Skeletal muscle cell (primary cell): ENCODE measurements around the gene EVC2.

Source experiments
- DNase-seq: peaks from one replicate; pipeline ENCODE4 v3.0.0-alpha.2; 2010; ENCODE audit warnings: low read depth
- H3K4me3 ChIP-seq: 2 replicates; pipeline ENCODE4 v1.5.1; 2011; ENCODE audit warnings: low read depth, mild to moderate bottlenecking, control low read depth, low read length, moderate library complexity

EVC2 gene

GRCh38 chr4:5696341-5696740, 12.0 kb downstream of the EVC2 start:
- no peak overlapping the region for H3K4me3 ChIP-seq
- DNase-seq, result no peak

- DNase-seq, result no peak
- H3K4me3 ChIP-seq, result no peak overlapping the region
These were observed 14.5 kb downstream of the EVC2 start for GRCh38 chr4:5693871-5694270.

- no peak overlapping the region for H3K4me3 ChIP-seq
- no peak for DNase-seq
These were observed 16.7 kb downstream of the EVC2 start for GRCh38 chr4:5691491-5692132.

GRCh38 chr4:5689065-5689464, 19.3 kb downstream of the EVC2 start:
- DNase-seq, result no peak
- H3K4me3 ChIP-seq, result no peak overlapping the region

GRCh38 chr4:5686338-5686737, 22.0 kb downstream of the EVC2 start:
- no peak for DNase-seq
- no peak overlapping the region for H3K4me3 ChIP-seq

GRCh38 chr4:5685296-5685695, 23.1 kb downstream of the EVC2 start:
- no peak overlapping the region for H3K4me3 ChIP-seq
- DNase-seq, result no peak

GRCh38 chr4:5683566-5683965, 24.8 kb downstream of the EVC2 start:
- peak; percentile 22 for DNase-seq
- no peak overlapping the region for H3K4me3 ChIP-seq

- DNase-seq, result no peak
These were observed 29.4 kb downstream of the EVC2 start for GRCh38 chr4:5678977-5679376.

GRCh38 chr4:5676763-5677162, 31.6 kb downstream of the EVC2 start:
- no peak overlapping the region for H3K4me3 ChIP-seq
- no peak for DNase-seq

More at GRCh38 chr4:5678977-5679376, 29.4 kb downstream of the EVC2 start:
- H3K4me3 ChIP-seq, result no peak overlapping the region

- no peak overlapping the region for H3K4me3 ChIP-seq
- no peak for DNase-seq
These were observed 41.6 kb downstream of the EVC2 start for GRCh38 chr4:5666741-5667140.

GRCh38 chr4:5664778-5665177, 43.6 kb downstream of the EVC2 start:
- H3K4me3 ChIP-seq, result no peak overlapping the region
- no peak for DNase-seq

GRCh38 chr4:5662555-5662954, 45.8 kb downstream of the EVC2 start:
- no peak for DNase-seq

GRCh38 chr4:5661237-5661636, 47.1 kb downstream of the EVC2 start:
- no peak for DNase-seq
- H3K4me3 ChIP-seq, result no peak overlapping the region

More at GRCh38 chr4:5662555-5662954, 45.8 kb downstream of the EVC2 start:
- no peak overlapping the region for H3K4me3 ChIP-seq

- no peak overlapping the region for H3K4me3 ChIP-seq
- DNase-seq, result no peak
These were observed 48.2 kb downstream of the EVC2 start for GRCh38 chr4:5660185-5660584.

GRCh38 chr4:5658974-5659373, 49.4 kb downstream of the EVC2 start:
- H3K4me3 ChIP-seq, result no peak overlapping the region
- no peak for DNase-seq

GRCh38 chr4:5656415-5656814, 51.9 kb downstream of the EVC2 start:
- no peak overlapping the region for H3K4me3 ChIP-seq
- no peak for DNase-seq

GRCh38 chr4:5654791-5655190, 53.6 kb downstream of the EVC2 start:
- no peak overlapping the region for H3K4me3 ChIP-seq
- DNase-seq, result no peak

GRCh38 chr4:5651089-5651488, 57.3 kb downstream of the EVC2 start:
- no peak overlapping the region for H3K4me3 ChIP-seq
- DNase-seq, result no peak

GRCh38 chr4:5650040-5650439, 58.3 kb downstream of the EVC2 start:
- DNase-seq, result no peak

GRCh38 chr4:5647351-5647750, 61.0 kb downstream of the EVC2 start:
- H3K4me3 ChIP-seq, result no peak overlapping the region
- DNase-seq, result no peak

More at GRCh38 chr4:5650040-5650439, 58.3 kb downstream of the EVC2 start:
- no peak overlapping the region for H3K4me3 ChIP-seq

- no peak overlapping the region for H3K4me3 ChIP-seq
- no peak for DNase-seq
These were observed 68.3 kb downstream of the EVC2 start for GRCh38 chr4:5640096-5640495.

- H3K4me3 ChIP-seq, result no peak overlapping the region
- no peak for DNase-seq
These were observed 68.8 kb downstream of the EVC2 start for GRCh38 chr4:5639556-5639955.
